HG02678 (cell line): ENCODE results near the gene LFNG.

Experiments used
- ATAC-seq: cut with Tn5 transposase; IDR thresholded peaks from one replicate; pipeline ENCODE4 v1.9.1; 2021; ENCODE audit warnings: mild to moderate bottlenecking, moderate library complexity; ENCODE audit not compliant: unreplicated experiment

LFNG gene

DNA sequence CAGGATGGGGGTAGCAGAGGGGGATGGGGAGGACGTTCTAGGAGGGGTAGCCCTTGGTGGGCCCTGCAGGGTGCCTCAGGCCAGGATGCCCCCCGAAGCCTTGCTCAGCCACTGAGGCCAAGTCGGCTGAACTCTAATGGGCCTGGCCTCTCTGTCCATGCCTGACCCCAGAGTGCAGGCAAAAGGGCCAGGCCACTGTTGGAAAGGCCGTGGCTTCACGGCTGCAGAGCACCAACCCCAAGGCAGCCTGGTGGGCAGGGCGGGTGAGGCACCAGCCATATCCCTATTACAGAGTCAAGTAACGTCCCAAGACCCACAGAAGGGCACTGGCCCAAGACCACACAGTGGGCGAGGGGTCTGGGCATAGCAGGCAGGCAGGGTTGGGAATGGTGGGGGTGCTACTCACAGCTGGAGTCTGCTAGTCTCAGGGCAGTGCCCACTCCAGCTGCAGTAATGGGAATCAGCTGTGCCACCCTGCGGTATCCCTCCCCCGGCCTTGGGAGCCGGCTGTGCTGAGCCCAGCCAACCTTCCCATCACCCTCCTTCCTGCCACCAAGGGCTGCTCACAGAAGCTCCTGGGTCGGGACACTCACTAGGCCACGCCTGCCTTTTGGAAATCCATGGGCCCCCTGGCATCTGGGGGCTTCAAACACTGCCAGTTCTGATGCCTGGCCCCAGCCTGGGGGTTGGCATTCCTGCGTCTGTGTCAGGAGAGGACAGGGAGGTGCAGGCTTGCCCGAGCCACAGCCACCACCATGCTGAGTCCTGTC, 4.0 kb upstream of the LFNG start:
- no peak for ATAC-seq

DNA sequence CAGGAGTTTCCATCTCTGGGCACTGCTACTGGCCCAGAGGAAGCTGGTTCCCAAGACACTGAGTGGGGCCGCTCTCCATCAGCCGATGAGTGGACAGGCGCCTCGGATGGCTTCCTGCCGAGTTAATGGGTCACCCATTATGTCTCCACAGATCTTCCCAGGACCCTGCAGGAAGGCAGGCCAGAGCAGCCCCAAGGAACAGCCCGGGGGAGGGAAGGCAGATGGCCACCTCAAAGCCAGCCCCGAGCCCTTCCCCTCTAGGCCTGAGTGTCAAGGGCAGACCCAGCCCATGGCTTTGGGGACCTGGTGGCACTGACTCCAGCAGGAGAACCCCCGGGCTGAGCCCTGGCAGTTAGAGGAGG, 3.4 kb upstream of the LFNG start:
- no peak for ATAC-seq

DNA sequence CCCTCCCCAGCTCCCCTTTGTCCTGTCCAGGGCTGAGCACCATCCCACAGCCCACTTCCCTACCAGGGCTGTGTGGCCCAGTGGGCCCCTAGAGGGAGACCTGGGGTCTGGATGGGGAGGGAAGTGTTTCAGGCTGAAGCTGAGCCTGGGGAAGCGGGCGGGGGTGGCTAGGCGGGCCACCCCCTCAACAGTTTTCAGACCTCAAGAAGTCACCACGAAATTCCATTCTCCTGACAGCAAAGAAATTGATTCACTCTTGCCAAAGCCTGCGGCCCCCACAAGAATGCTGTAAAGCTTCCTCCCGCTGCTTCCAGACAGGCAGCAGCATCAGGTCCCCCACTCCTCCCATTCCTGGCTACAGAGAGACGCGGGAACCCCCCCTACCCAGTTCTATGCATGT, 2.5 kb upstream of the LFNG start:
- ATAC-seq: no peak

DNA sequence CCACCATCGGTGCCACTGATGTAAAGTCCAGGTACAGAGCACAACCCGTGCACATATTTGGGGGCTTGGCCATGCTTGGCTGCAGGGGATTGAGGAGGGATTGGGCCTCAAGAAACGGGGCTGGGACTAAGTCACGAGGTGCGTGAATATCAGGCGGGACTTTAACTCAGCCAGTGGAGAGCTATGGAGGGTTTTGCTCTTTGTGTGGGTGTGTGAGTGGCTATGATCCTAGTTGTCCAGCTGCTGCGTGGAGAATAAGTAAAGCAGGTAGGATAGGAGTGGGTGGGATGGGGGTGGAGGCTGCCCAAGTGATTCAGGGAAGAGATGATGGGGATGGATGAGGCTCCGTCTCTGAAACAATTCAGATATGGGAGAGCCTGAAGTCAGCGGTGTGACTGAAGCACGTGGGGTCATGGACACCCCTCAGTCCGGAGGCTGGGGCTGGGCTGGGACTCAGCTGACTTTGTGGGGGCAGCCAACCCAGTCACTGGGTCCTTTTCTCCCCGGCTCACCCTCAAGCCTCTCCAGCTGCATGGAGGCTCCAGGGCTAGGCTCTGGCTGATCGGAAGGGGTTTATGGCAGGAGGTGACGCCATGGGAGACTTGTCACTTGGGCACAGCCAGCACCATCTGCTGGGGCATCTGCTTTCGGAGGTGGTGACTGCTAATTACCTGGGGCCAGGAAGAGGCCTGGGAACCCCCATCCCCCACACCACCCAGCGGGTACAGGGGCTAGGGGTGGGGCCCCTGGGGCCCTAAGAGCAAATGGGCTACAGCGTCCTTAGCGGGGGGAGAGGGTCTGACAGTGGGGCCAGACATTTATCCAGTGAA, 1.7 kb upstream of the LFNG start:
- no peak for ATAC-seq

DNA sequence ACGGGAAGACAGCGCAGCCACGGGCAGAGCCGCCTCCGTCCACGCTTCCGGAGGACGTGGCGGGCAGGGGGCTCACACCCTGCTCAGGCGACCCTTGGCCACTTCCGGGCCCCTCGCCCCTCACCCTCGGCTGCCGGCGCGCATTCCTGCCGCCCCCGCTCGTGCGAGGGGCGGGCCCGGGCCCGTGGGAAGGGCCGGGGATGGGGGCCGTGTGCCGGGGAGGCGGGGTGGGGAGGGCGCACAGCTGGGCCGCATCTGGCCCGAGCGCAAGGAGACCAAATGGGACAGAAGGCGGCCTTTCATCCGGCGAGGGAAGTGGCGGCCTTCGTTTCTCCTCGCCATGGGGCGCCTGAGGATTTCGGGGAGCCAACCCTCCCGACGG, 846 bp upstream of the LFNG start:
- ATAC-seq: no peak

DNA sequence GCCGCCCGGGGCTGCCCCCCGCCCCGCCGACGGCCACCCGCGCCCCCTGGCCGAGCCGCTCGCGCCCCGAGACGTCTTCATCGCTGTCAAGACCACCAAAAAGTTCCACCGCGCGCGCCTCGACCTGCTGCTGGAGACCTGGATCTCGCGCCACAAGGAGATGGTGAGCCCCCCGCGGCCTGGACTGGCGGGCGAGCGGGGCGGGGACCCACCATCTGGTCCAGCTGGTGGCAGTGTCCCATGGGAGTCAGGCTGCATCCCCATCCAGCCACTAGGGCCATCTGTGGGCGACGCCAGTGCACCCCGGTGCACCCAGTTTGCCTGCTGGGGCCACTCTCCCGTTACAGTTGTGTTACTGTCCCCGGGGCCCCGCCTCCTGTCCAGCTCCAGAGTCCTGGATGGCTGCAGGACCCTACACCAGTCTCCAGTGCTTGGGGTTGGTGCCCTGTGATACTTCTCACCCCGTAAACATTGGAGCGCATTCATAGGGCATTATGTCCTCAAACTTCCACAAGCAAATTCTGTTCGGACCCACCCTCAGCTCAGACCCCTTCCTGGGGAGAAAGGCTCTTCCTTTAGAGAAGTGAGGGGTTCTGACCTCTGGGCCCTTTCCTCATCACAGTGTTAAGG, 672 bp downstream of the LFNG start:
- no peak for ATAC-seq

DNA sequence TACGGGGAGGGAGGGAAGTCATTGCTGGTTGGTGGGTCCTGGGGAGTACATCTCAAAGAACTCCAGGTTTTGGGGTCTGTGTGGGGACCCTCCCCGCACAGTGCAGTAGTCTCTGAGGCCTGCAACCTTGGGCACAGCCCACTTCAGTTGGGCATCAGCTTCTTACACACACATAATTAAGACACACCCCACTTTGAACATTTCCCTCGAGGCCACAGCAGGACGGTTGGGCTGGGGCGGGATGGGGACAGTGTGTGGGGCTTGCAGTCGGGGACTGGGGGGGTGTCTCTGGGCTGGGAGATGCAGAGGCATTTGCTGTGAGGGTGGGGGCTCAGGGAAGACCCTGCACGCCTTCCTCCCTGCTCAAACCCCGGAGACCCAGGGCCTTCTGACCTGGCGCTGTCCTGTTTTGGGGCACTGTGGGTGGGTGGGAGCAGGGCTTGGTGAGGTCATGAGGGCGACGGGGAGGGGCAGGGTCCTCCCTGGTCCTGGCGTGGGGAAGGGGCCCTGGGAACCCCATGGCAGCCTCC, 1.3 kb downstream of the LFNG start:
- ATAC-seq: no peak

DNA sequence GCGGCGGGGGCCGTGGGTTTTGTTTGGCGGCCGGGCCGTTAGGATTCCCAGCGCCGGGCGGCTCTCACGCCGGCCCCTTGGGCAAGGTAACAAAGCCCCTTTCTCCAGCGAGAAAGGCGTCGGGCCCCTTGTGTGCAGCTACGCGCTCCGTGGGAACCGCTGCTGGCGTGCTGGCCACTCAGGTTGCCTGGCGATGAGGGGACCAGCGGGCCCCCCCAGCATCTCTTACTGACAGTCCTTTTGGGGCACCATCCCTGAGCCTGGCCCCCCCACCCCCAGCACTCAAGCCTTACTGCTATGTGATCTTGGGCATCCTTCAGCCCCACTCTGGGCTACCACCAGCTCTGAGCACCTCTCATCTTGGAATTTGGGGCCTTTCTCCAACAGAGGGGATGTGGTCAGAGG, 1.8 kb downstream of the LFNG start:
- ATAC-seq: no peak

DNA sequence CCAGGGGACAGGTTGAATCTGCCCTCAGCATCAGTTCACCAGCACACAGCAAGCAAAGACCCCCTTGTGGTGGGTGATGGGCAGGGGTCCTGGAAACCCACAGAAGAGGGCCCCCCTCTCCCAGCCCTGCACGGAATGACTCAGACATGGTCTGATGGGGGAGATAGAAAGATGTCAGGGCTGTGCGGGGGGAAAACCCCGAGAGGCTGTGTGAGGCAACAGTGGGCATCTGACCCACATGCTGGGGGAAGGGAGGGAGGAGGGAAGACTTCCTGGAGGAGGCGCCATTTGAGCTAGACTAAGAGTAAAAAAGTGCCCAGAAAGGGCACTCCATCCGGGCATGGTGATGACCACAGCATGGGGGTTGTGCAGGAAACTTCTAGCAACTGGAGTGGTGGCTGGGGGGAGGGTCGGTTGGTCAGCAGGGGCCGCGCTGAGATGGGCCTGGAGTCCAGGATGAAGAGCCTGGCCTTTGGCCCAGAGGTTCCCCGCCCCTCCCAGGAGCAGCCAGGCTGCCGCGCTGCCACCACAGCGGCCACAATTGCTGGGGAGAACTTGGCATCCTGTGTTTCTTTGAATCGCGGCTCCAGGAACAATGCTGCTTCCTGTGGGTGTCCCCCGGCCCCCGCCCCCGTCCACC, 2.5 kb downstream of the LFNG start:
- ATAC-seq: no peak

DNA sequence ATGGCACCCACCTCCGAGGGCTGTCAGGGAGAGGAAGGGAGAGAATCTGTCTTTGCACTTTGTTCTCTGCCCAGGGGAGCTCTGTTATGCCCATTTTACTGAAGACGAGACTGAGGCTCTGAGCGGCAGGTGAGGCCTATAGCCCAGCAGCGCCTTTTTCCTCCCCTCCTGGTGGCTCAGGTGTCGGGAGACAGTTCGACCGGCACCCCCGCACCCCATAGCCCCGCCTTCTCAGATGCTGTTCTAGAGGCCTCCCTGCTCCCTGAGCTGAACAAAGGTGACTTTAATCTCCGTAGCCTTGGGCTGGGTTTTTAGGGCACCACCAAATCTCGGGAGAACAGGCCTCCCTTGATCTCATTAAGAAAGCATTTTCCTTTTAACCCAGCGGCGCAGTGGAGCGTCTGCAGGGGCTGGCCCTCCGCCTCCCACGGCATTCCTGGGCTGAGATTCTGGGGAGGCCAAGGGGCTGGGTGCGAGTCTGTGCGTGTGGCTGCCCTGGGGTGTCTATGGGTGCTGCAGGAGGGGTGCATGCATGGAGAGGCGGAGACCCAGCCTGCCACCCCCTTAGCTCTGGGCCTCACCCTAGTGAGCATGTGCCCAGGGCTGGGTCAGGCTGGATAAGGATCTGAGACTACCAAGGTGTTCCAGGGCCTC, 3.3 kb downstream of the LFNG start:
- ATAC-seq: no peak

DNA sequence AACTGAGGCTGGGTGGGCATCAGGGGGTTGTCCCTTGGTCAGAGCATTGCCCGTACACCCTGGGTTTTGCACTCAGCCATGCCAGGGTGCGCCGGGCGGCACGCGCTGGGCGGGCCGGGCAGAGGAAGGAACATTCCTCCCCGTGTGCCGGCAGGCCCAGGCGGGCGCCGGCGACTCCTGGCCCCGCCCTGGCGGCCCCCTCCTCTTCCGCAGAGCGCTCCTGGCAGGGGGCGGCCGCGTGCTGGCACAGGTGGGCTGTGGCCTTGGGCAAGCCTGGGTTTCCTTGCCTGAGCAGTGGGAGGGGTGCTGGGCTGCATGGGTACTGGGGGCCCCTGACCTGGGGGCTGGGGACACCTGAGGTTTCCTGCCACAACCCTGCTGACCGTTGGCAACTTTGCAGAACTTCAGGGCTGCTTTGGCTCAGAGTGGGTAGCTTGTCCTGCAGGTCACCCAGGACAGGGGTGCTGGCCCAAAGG, 3.9 kb downstream of the LFNG start:
- ATAC-seq: no peak

DNA sequence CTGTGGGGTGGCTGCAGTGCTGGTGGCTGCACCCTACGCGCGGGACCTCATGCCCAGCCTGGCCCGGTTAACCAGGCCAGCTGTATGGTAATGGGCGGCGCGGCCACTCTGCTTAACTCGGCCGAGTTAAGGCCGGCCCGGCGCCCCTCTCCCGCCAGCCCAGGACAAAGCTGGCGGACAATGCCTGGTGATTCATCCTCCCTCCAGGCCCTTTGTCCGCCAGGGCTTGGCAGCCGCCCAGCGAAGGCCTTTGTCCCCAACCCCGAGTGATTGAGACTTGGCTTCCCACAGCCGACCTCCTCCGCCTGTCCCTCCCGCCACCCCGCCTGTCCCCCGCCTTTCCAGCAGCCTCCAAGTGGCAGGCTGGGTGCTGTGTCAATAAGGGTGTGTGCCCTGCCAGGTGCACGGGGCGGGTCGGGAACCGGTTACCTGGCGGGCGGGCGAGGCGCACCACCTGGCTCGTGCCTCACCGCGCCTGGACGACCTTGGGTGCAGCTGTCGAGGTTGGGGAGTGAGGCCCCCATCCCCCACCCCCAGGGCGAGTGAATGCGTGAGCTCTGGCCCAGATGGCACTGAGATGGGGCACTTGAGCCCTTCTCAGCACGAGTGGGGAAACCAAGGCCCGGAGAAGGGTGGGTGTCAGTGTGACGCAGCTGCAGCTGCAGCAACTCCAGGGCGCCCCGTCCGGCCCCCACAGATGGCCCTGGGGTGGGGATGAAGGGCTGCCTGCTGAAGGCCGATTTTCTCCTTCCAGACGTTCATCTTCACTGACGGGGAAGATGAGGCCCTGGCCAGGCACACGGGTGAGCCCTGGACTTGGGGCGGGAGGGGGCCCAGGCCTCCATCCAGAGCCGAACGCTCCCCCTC, 4.6 kb downstream of the LFNG start:
- no peak for ATAC-seq

DNA sequence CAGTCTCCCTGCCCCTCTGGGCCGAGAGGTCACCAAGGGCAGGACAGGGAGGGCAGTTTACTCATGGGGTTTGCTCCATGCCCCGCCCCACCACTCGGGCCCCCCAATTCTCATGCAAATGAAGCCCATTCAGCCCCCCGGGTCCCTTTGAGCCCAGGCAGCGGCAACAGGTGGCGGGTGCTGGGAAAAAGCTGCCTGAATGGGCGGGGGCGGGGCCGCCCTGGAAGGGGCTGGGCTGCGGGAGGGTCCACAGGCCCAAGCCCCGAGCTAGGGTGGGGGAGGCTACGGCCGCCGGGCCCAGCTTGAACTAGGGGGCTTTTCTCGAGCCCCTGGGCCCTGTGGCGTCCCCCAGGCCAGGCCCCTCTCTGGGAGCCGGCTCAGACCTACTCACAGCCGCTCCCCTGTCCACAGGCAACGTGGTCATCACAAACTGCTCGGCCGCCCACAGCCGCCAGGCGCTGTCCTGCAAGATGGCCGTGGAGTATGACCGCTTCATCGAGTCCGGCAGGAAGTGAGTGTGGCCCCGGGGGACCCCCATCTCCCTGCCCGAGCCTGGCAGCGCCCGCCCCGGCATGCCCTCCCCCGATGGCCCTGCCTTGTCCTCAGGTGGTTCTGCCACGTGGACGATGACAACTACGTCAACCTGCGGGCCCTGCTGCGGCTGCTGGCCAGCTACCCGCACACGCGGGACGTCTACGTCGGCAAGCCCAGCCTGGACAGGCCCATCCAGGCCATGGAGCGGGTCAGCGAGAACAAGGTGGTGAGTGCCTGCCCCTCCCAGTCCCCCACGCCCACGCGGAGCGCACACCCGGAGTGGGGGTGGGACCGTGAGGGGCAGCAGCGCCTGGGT, 5.5 kb downstream of the LFNG start:
- ATAC-seq: no peak

DNA sequence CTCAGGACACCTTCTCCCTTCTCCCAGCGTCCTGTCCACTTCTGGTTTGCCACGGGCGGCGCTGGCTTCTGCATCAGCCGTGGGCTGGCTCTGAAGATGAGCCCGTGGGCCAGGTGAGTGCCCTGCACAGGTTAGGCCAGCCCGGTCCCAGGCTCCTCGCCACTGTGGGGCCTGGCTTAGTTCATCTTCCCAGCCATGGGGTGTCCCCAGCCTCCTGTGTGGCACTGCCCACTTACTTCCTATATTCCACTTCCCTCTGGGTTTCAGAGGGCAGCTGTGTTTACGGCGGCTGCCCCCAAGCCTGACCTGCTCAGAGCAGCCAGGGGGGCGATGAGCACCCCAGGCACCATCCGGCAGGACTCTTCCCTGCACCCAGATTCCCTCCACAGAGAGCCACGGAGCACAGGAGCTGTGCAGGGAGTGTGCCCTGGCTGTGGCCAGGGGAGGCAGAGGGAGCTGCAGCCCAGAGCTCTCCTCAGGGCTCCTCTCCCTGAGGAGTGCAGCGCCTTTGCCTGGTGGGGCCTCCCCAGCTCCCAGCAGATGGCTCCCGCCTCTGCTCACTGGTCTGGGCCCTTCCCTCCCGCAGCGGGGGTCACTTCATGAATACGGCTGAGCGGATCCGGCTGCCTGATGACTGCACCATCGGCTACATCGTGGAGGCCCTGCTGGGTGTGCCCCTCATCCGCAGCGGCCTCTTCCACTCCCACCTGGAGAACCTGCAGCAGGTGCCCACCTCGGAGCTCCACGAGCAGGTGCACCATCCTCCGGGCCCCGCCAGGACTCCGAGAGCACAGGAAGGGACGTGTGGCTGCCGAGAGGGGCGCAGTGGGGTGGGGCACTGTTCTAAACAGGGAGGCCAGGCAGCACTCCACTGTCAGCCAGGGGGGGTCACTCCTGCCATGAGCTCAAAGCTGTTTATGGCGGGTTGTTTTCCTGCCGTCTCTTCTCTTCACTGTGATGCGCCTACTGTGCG, 6.4 kb downstream of the LFNG start:
- no peak for ATAC-seq

DNA sequence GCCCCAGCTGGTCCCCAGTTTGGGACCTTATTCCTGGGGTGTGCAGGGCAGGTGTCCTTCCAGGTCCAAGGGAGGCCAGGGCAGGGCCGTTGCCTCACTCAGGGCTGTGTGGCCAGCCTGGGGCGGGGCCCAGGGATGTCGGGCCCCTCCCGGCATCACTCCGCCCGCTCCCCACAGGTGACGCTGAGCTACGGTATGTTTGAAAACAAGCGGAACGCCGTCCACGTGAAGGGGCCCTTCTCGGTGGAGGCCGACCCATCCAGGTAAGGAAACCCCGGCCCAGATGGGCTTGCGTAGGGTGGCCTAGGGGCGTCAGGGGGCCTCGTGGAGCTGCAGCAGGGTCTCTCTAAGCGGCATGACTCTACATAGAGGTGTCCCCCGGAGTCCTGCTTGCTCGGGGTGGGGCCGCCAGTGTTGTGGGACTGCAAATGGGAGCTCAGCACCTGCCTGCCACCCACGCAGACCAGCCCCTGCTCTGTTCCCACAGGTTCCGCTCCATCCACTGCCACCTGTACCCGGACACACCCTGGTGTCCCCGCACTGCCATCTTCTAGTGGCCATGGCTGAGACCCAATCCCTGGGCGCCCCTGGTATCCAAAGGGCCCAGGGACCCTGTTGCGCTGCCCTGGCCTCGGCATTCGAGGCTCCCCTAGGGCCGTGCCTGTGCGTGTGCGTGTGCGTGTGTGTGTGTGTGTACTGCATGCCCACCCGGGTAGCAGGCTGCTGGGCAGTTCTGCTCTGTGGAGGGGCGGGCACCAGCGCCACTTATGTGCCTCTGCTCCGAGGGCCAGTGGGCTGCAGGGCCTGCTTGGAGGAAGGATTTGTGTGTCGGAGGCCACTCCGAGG, 7.3 kb downstream of the LFNG start:
- no peak for ATAC-seq
